Measurements from ENCODE around the gene TMEM184B.

The TMEM184B gene

GRCh38 chr22:38220163-38220562, 52.6 kb downstream of the TMEM184B start:
- no peaks in the 10 kb centered on the region for H3K27me3 ChIP-seq (ENCODE audit: insufficient read depth, insufficient read length)
- no peak for DNase-seq (ENCODE audit: low read depth, low spot score)
- H3K36me3 ChIP-seq (ENCODE audit: insufficient read depth, insufficient read length, low read length), result peaks cover 48% of the 10 kb centered on the region
- no peak for TF ChIP-seq YY1 (IDR thresholded peaks at IDR 0.05; ENCODE audit: insufficient read depth, insufficient read length)
- no peak for TF ChIP-seq ZNF274 (IDR thresholded peaks at IDR 0.05; ENCODE audit: low read depth, low read length)
- no peak for TF ChIP-seq SUZ12 (IDR thresholded peaks at IDR 0.05; ENCODE audit: extremely low read depth, insufficient read depth, insufficient read length)
- no peaks in the 10 kb centered on the region for H3K9me3 ChIP-seq (ENCODE audit: insufficient read depth, low read length)
- no peak overlapping the region for H3K4me3 ChIP-seq (ENCODE audit: insufficient read length, low read depth)
- H3K9ac ChIP-seq (ENCODE audit: insufficient read length, low read depth), result peak overlapping the region; percentile 42
- peaks cover 21% of the 10 kb centered on the region for H3K4me1 ChIP-seq (ENCODE audit: insufficient read depth, insufficient read length)

DNA sequence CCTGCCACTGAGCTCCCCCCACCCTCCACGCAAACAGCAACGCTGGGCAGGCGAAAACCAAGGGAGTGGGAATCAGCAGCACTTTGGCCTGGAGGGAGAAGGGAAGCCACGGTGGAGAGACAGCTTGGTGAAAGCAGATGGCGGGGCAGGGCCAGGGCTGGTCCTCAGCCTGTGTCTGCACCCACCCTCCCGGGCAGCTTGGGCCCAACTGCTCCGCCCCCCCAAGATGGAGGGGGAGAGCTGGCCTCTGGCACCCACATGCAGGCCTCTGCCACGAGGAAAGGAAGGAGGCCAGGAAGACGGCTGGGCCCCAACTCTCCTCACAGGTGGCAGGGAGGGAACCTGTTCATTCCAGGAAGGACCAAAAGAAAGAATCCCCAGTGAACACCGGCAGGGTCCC, 53.2 kb downstream of the TMEM184B start:
- Histone ChIP-seq H3K4me1 (ENCODE audit: insufficient read depth, insufficient read length) (peaks cover 24% of the 10 kb centered on the region), H3K27me3 (ENCODE audit: insufficient read depth, insufficient read length) (no peaks in the 10 kb centered on the region), H3K36me3 (ENCODE audit: insufficient read depth, insufficient read length, low read length) (peaks cover 46% of the 10 kb centered on the region), H3K4me3 (ENCODE audit: insufficient read length, low read depth) (no peak overlapping the region), H3K9ac (ENCODE audit: insufficient read length, low read depth) (peak overlapping the region; percentile 42), H3K9me3 (ENCODE audit: insufficient read depth, low read length) (no peaks in the 10 kb centered on the region)
- TF ChIP-seq YY1 (IDR thresholded peaks at IDR 0.05; ENCODE audit: insufficient read depth, insufficient read length) (no peak), SUZ12 (IDR thresholded peaks at IDR 0.05; ENCODE audit: extremely low read depth, insufficient read depth, insufficient read length) (no peak), ZNF274 (IDR thresholded peaks at IDR 0.05; ENCODE audit: low read depth, low read length) (no peak)
- no peak for DNase-seq (ENCODE audit: low read depth, low spot score)

DNA sequence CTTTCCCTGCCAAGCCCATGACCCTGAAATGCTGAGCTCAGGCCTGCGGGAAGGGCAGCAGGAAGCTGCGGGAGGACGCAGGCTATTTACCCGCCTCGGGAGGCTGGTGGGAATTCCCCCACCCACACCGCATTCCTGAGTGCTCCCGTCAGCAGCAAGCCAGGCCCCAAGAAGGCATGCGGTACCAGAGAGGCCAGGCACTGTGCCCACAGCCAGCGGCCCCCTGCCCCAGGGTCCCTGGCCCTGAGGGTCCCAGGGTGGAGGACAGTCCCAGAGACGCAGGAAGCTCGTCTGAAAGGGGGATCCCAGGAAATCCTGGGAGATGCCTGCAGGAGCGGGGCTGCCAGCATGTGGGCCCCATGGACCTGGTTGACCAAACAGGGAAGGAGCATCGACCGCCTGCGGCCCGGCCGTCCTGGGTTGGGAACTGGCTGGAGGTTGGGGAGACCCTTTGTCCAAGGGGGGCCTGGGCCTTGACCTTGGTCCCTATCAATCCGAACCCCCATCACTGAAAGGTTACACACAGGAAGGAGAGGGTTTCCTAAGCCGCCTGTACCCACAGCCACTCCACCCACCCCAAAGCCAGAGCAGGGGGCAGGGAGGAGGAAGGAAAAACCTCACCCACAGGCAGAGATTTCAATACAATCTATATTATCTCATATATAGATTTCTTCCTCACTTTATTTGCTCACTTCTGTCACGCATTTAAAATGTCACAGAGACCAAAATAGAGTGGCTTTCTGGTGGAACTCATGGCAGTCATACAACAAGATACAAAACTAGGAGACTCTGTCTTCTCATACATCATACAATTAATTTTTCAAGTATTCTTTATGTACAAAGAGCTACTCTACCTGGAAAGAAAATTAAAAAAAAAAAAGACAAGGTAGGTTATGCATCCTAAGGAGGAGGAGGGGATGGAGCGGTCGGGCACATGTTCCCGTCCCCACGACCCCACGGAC, 53.9 kb downstream of the TMEM184B start:
- TF ChIP-seq SUZ12 (IDR thresholded peaks at IDR 0.05; ENCODE audit: extremely low read depth, insufficient read depth, insufficient read length), result no peak
- TF ChIP-seq ZNF274 (IDR thresholded peaks at IDR 0.05; ENCODE audit: low read depth, low read length), result no peak
- TF ChIP-seq YY1 (IDR thresholded peaks at IDR 0.05; ENCODE audit: insufficient read depth, insufficient read length), result no peak
- Histone ChIP-seq H3K9ac (ENCODE audit: insufficient read length, low read depth) (peak overlapping the region; percentile 67), H3K27me3 (ENCODE audit: insufficient read depth, insufficient read length) (no peaks in the 10 kb centered on the region), H3K9me3 (ENCODE audit: insufficient read depth, low read length) (no peaks in the 10 kb centered on the region), H3K36me3 (ENCODE audit: insufficient read depth, insufficient read length, low read length) (peaks cover 49% of the 10 kb centered on the region), H3K4me3 (ENCODE audit: insufficient read length, low read depth) (no peak overlapping the region), H3K4me1 (ENCODE audit: insufficient read depth, insufficient read length) (peaks cover 27% of the 10 kb centered on the region)
- peak; percentile 57 for DNase-seq (ENCODE audit: low read depth, low spot score)

DNA sequence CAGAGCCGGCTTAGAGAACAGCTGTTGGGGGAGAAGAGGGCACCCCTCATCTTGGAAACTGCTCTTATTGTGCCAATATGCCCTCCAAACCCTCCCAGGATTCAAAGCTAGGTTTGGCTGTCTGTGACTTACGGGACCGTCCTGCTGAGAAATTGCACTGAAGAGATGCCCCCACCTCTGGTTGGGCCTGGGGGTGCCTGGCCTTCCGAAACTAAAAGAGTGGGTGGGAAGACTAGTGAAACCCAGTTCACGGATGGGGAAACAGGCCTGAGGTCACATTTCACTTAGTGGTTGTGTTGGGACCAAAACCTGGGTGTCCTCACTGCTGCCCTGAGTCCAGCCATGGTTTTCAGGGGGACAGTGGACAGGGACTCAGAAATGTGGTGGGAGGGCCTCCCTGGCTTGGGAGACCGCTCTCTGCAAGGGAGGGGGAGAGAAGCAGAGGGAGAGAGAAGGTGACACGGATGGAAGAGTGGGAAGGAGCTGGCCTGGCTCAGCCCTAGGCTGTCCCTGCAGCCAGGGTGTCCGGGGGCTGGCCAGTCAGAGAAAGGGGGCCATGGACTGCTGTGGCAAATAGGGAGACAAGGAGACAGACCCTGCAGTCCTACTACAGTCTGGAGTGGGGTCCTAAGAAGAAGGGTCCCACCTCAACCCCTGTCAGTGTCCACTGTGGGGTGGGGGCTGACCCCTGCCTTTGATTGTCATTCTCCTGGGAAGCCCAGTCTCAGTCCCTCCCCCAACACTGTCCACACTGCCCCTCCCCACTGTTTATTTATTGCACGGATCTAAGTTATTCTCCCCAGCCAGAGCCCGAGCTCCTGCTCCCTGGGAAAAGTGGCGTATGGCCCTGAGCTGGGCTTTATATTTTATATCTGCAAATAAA, 57.4 kb downstream of the TMEM184B start:
- Histone ChIP-seq H3K36me3 (ENCODE audit: insufficient read depth, insufficient read length, low read length) (peaks cover 32% of the 10 kb centered on the region), H3K9ac (ENCODE audit: insufficient read length, low read depth) (no peak overlapping the region), H3K9me3 (ENCODE audit: insufficient read depth, low read length) (no peaks in the 10 kb centered on the region), H3K4me3 (ENCODE audit: insufficient read length, low read depth) (no peak overlapping the region), H3K27me3 (ENCODE audit: insufficient read depth, insufficient read length) (no peaks in the 10 kb centered on the region), H3K4me1 (ENCODE audit: insufficient read depth, insufficient read length) (peaks cover 24% of the 10 kb centered on the region)
- TF ChIP-seq SUZ12 (IDR thresholded peaks at IDR 0.05; ENCODE audit: extremely low read depth, insufficient read depth, insufficient read length), result no peak
- no peak for TF ChIP-seq ZNF274 (IDR thresholded peaks at IDR 0.05; ENCODE audit: low read depth, low read length)
- TF ChIP-seq YY1 (IDR thresholded peaks at IDR 0.05; ENCODE audit: insufficient read depth, insufficient read length), result no peak
- DNase-seq (ENCODE audit: low read depth, low spot score), result no peak

- H3K4me3 ChIP-seq (ENCODE audit: insufficient read length, low read depth), result no peak overlapping the region
- no peaks in the 10 kb centered on the region for H3K27me3 ChIP-seq (ENCODE audit: insufficient read depth, insufficient read length)
- H3K9ac ChIP-seq (ENCODE audit: insufficient read length, low read depth), result peak overlapping the region; percentile 32
- peaks cover 23% of the 10 kb centered on the region for H3K4me1 ChIP-seq (ENCODE audit: insufficient read depth, insufficient read length)
- H3K9me3 ChIP-seq (ENCODE audit: insufficient read depth, low read length), result no peaks in the 10 kb centered on the region
- no peak for DNase-seq (ENCODE audit: low read depth, low spot score)
- TF ChIP-seq ZNF274 (IDR thresholded peaks at IDR 0.05; ENCODE audit: low read depth, low read length) (no peak), YY1 (IDR thresholded peaks at IDR 0.05; ENCODE audit: insufficient read depth, insufficient read length) (no peak), SUZ12 (IDR thresholded peaks at IDR 0.05; ENCODE audit: extremely low read depth, insufficient read depth, insufficient read length) (no peak)
- H3K36me3 ChIP-seq (ENCODE audit: insufficient read depth, insufficient read length, low read length), result peaks cover 32% of the 10 kb centered on the region
Observed at GRCh38 chr22:38214302-38215056, 58.3 kb downstream of the TMEM184B start.

DNA sequence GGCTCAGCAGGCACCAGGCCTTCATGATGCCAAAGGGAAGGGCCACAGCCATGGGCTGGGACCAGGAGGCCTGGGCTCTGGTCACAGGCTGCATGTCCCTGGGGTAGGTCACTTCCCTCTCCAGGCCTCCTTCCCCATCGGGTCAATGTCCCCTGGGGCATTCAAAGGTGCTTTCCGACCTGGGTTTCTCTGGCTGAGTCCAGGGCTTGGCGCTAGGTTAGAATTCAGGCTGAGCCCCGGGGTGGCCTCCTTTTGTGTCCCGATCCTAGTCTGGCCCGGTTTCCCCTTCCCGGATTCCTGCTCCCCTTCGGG, 58.9 kb downstream of the TMEM184B start:
- Histone ChIP-seq H3K9me3 (ENCODE audit: insufficient read depth, low read length) (no peaks in the 10 kb centered on the region), H3K4me3 (ENCODE audit: insufficient read length, low read depth) (no peak overlapping the region), H3K27me3 (ENCODE audit: insufficient read depth, insufficient read length) (no peaks in the 10 kb centered on the region), H3K9ac (ENCODE audit: insufficient read length, low read depth) (no peak overlapping the region), H3K36me3 (ENCODE audit: insufficient read depth, insufficient read length, low read length) (peaks cover 32% of the 10 kb centered on the region), H3K4me1 (ENCODE audit: insufficient read depth, insufficient read length) (peaks cover 22% of the 10 kb centered on the region)
- no peak for DNase-seq (ENCODE audit: low read depth, low spot score)
- TF ChIP-seq SUZ12 (IDR thresholded peaks at IDR 0.05; ENCODE audit: extremely low read depth, insufficient read depth, insufficient read length) (no peak), YY1 (IDR thresholded peaks at IDR 0.05; ENCODE audit: insufficient read depth, insufficient read length) (no peak), ZNF274 (IDR thresholded peaks at IDR 0.05; ENCODE audit: low read depth, low read length) (no peak)

All from NT2/D1 (cell line).